SK-N-DZ (cell line): Measurements from ENCODE around the gene ADCY1. TPM values are rescaled to one million over a fixed set of nuclear protein-coding genes. Genes with fewer than 3 reads are reported as not detected.
"Not testable (repeated sequence)": the region's sequence is repeated elsewhere in the genome, so short reads cannot be mapped to it uniquely, and the experiment has no call there.

Experiments
- DNase-seq: peaks from one replicate; pipeline ENCODE4 v3.0.0-alpha.2; 2015; ENCODE audit warnings: low spot score
- polyA plus RNA-seq, 2 experiments: library from polyadenylated mRNA; depleted of rRNA; stranded (reverse); fragments of >200 nt; gene quantifications; 2 replicates each; pipeline ENCODE4 v1.2.3, GENCODE V29; 2014

ADCY1 gene
- polyA plus RNA-seq (2014; cell fraction: cytosol; rRNA removed): 5.8 and 6.9 TPM in 2 replicates
- polyA plus RNA-seq (2014; cell fraction: nucleus; rRNA removed): 4.5 and 6.8 TPM in 2 replicates

GRCh38 chr7:45573661-45574415 lies at the start of gene ADCY1:
ADCY1 (plus strand) TSS chr7:45574368; CDS start chr7:45574544, 176 bp downstream.
- no peak for DNase-seq

- no peak for DNase-seq
These were observed 49.7 kb upstream of the ADCY1 start for GRCh38 chr7:45524445-45524844.

- no peak for DNase-seq
These were observed 49.1 kb upstream of the ADCY1 start for GRCh38 chr7:45525057-45525456.

GRCh38 chr7:45543473-45543872 lies 30.7 kb upstream of the ADCY1 start:
- no peak for DNase-seq

GRCh38 chr7:45545105-45545710 lies 29.0 kb upstream of the ADCY1 start:
- not testable (repeated sequence) for DNase-seq

- not testable (repeated sequence) for DNase-seq
These were observed 25.3 kb upstream of the ADCY1 start for GRCh38 chr7:45548917-45549316.

- DNase-seq: no peak
These were observed 10.8 kb upstream of the ADCY1 start for GRCh38 chr7:45563401-45563800.

GRCh38 chr7:45563941-45564461 lies 10.2 kb upstream of the ADCY1 start:
- DNase-seq: no peak

GRCh38 chr7:45564485-45564884 lies 9.7 kb upstream of the ADCY1 start:
- DNase-seq: no peak

GRCh38 chr7:45564886-45565455 lies 9.2 kb upstream of the ADCY1 start:
- no peak for DNase-seq

GRCh38 chr7:45566386-45566785 lies 7.8 kb upstream of the ADCY1 start:
- no peak for DNase-seq

GRCh38 chr7:45566961-45567360 lies 7.2 kb upstream of the ADCY1 start:
- DNase-seq: no peak

- no peak for DNase-seq
These were observed 6.5 kb upstream of the ADCY1 start for GRCh38 chr7:45567713-45568112.

- no peak for DNase-seq
These were observed 5.5 kb upstream of the ADCY1 start for GRCh38 chr7:45568536-45569289.

- DNase-seq: no peak
These were observed 4.9 kb upstream of the ADCY1 start for GRCh38 chr7:45569290-45569685.

- DNase-seq: no peak
These were observed 3.4 kb upstream of the ADCY1 start for GRCh38 chr7:45570797-45571196.

- DNase-seq: no peak
These were observed 964 bp upstream of the ADCY1 start for GRCh38 chr7:45573204-45573603.

GRCh38 chr7:45574416-45574668 lies 174 bp downstream of the ADCY1 start:
- no peak for DNase-seq

- DNase-seq: peak; percentile 53
These were observed 717 bp downstream of the ADCY1 start for GRCh38 chr7:45574669-45575500.

GRCh38 chr7:45575501-45576248 lies 1.5 kb downstream of the ADCY1 start:
- no peak for DNase-seq
